ENCODE results near the gene MACROH2A2.
A peak's percentile ranks its signal among the peaks of the same experiment; 100 is the strongest.

MACROH2A2 gene

DNA sequence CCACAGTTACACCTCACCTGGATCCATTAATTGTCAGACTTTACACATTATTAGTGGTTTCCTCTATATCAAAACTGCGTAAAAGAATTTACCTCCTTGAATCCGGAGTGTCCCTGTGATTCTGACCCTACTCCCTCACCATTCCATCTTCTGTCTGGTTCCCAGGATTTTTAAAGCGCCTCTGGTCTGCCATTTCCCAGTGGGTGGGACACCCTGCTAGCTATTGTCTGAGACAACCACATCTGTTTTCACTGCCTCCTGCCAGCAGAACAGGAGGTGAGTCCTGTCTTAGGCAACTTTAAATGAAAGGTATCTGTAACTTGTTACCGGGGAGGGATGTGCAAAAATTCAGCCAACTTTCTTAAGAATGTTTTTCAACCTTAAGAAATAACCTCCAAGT is 2.3 kb downstream of the MACROH2A2 start:
- no peak for DNase-seq (ENCODE audit: low read depth)
- TF ChIP-seq CTCF (IDR thresholded peaks at IDR 0.05; ENCODE audit: insufficient read depth, low read depth, low read length, missing control alignments), result no peak
- H3K4me3 ChIP-seq (ENCODE audit: low read length), result no peak overlapping the region

GRCh38 chr10:70055550-70055949 is 2.9 kb downstream of the MACROH2A2 start:
- no peak for TF ChIP-seq CTCF (IDR thresholded peaks at IDR 0.05; ENCODE audit: insufficient read depth, low read depth, low read length, missing control alignments)
- peak; percentile 64 for DNase-seq (ENCODE audit: low read depth)
- no peak overlapping the region for H3K4me3 ChIP-seq (ENCODE audit: low read length)

DNA sequence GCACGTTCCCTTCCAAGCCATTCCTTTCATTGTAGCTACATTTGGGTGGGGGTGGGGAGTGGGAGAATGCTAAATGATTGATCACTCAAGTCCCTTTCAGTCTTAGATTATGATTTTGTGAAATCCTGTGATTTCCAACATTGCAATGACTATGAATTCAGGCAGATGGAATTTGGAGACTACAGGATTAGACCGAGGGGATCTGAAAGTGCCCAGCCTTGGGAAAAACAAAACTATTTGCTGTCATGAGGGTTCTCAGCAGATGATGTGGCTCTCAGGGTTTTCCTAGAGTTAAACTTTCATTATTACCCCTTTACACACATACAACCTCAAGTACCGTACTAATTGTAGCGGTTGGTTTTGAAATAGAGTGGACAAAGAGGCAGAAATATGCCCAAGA is 4.7 kb downstream of the MACROH2A2 start:
- no peak overlapping the region for H3K4me3 ChIP-seq (ENCODE audit: low read length)
- DNase-seq (ENCODE audit: low read depth), result no peak
- no peak for TF ChIP-seq CTCF (IDR thresholded peaks at IDR 0.05; ENCODE audit: insufficient read depth, low read depth, low read length, missing control alignments)

DNA sequence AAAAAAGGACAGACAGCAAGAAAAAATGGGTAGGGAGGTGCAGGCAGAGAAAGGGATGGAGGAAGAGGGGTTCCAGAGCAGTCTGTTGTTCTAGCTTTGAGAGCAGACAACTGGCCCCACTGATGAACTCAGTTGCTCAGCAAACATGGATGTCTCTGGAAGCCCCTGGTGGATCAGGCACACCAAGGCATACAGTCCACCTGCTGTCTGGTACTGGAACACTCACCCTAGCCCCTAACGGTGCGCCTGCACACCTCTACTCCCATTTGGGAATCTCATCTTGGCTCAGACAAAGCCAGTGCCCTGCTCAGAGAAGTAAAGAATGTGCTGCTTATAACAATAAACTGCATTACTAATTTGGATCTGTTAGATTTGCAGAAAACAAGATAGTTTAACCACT is 7.7 kb downstream of the MACROH2A2 start:
- TF ChIP-seq CTCF (IDR thresholded peaks at IDR 0.05; ENCODE audit: insufficient read depth, low read depth, low read length, missing control alignments), result no peak
- no peak overlapping the region for H3K4me3 ChIP-seq (ENCODE audit: low read length)
- DNase-seq (ENCODE audit: low read depth), result no peak

GRCh38 chr10:70063418-70064098 is 10.9 kb downstream of the MACROH2A2 start:
- TF ChIP-seq CTCF (IDR thresholded peaks at IDR 0.05; ENCODE audit: insufficient read depth, low read depth, low read length, missing control alignments), result no peak
- H3K4me3 ChIP-seq (ENCODE audit: low read length), result no peak overlapping the region
- DNase-seq (ENCODE audit: low read depth), result peak; percentile 44

GRCh38 chr10:70064486-70064885 is 11.8 kb downstream of the MACROH2A2 start:
- DNase-seq (ENCODE audit: low read depth), result no peak
- H3K4me3 ChIP-seq (ENCODE audit: low read length), result no peak overlapping the region
- TF ChIP-seq CTCF (IDR thresholded peaks at IDR 0.05; ENCODE audit: insufficient read depth, low read depth, low read length, missing control alignments), result no peak

DNA sequence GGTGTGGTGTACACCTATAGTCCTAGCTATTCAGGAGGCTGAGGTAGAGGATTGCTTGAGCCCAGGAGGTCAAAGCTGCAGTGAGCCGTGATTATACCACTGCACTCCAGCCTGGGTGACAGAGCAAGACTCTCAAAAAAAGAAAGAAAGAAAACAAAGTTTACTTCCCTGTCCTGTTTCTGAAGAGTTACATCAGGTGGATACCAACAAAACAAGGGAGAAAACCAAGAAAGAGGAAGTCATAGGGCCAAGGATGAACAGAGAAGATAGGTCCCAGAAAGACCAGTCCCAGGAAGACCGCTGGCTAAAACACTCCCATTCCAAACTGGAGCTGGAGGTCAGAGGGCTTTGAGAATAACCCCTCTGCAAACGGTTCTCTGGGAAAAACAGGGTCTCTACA is 13.5 kb downstream of the MACROH2A2 start:
- no peak for DNase-seq (ENCODE audit: low read depth)
- TF ChIP-seq CTCF (IDR thresholded peaks at IDR 0.05; ENCODE audit: insufficient read depth, low read depth, low read length, missing control alignments), result no peak
- no peak overlapping the region for H3K4me3 ChIP-seq (ENCODE audit: low read length)
